Liver (tissue), 3 donors: ENCODE data around the gene VN1R5.

Experiments used
- EGR1 ChIP-seq, 2 donors: IDR thresholded peaks; 2 replicates each; pipeline ENCODE4 v1.6.1; 2016 to 2018; ENCODE audit warnings: antibody characterized with exemption in 2 of 2, low read depth in 2 of 2
- FOXA1 ChIP-seq: IDR thresholded peaks from 2 replicates; pipeline ENCODE4 v1.6.1; 2016; ENCODE audit warnings: antibody characterized with exemption
- GABPA ChIP-seq, 2 donors: IDR thresholded peaks in 1 of 2; conservative IDR thresholded peaks in 1 of 2; 2 replicates each; pipeline ENCODE4 v1.6.1; 2016; ENCODE audit warnings: antibody characterized with exemption in 2 of 2, mild to moderate bottlenecking in 1 of 2, moderate library complexity in 1 of 2
- HNF4A ChIP-seq, 2 donors: conservative IDR thresholded peaks; 2 replicates each; pipeline ENCODE4 v1.6.1; 2016; ENCODE audit warnings: antibody characterized with exemption in 2 of 2, mild to moderate bottlenecking in 2 of 2
- JUND ChIP-seq, 2 donors: IDR thresholded peaks; 2 replicates each; pipeline ENCODE4 v1.6.1; 2016; ENCODE audit warnings: antibody characterized with exemption in 2 of 2
- MAX ChIP-seq: IDR thresholded peaks from 2 replicates; pipeline ENCODE4 v1.6.1; 2016; ENCODE audit warnings: antibody characterized with exemption
- REST ChIP-seq: IDR thresholded peaks from 2 replicates; pipeline ENCODE4 v1.6.1; 2016; ENCODE audit warnings: antibody characterized with exemption, mild to moderate bottlenecking
- TAF1 ChIP-seq: conservative IDR thresholded peaks from 2 replicates; pipeline ENCODE4 v1.6.1; 2016; ENCODE audit warnings: antibody characterized with exemption, mild to moderate bottlenecking
- TF ChIP-seq, protein P1 (sequence below): fragments of 150-350 bp; IDR thresholded peaks from 2 replicates; pipeline ENCODE4 v1.5.1; 2017; ENCODE audit warnings: improper control_type of control experiment, low read depth, low read length; ENCODE audit not compliant: missing input control
- donor health status: healthy.
- donor health status: healthy.

GRCh38 chr1:247210062-247210375 lies 45.9 kb upstream of the VN1R5 start:
- TF ChIP-seq, protein P1, sequence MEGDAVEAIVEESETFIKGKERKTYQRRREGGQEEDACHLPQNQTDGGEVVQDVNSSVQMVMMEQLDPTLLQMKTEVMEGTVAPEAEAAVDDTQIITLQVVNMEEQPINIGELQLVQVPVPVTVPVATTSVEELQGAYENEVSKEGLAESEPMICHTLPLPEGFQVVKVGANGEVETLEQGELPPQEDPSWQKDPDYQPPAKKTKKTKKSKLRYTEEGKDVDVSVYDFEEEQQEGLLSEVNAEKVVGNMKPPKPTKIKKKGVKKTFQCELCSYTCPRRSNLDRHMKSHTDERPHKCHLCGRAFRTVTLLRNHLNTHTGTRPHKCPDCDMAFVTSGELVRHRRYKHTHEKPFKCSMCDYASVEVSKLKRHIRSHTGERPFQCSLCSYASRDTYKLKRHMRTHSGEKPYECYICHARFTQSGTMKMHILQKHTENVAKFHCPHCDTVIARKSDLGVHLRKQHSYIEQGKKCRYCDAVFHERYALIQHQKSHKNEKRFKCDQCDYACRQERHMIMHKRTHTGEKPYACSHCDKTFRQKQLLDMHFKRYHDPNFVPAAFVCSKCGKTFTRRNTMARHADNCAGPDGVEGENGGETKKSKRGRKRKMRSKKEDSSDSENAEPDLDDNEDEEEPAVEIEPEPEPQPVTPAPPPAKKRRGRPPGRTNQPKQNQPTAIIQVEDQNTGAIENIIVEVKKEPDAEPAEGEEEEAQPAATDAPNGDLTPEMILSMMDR, result no peak
- TF ChIP-seq TAF1, result no peak
- no peak for TF ChIP-seq GABPA (IDR thresholded peaks at IDR 0.05 in 1 of 2, conservative IDR thresholded peaks at IDR 0.05 in 1 of 2)
- no peak for TF ChIP-seq MAX
- no peak for TF ChIP-seq REST
- TF ChIP-seq HNF4A (conservative IDR thresholded peaks at IDR 0.05), result no peak
- no peak for TF ChIP-seq FOXA1
- TF ChIP-seq JUND (IDR thresholded peaks at IDR 0.05), result no peak
- no peak for TF ChIP-seq EGR1 (IDR thresholded peaks at IDR 0.05; ENCODE audit: low read depth in 2 of 2)
